Measurements from ENCODE around the gene EIF3L.
A peak's percentile ranks its signal among the peaks of the same experiment; 100 is the strongest.

EIF3L gene

DNA sequence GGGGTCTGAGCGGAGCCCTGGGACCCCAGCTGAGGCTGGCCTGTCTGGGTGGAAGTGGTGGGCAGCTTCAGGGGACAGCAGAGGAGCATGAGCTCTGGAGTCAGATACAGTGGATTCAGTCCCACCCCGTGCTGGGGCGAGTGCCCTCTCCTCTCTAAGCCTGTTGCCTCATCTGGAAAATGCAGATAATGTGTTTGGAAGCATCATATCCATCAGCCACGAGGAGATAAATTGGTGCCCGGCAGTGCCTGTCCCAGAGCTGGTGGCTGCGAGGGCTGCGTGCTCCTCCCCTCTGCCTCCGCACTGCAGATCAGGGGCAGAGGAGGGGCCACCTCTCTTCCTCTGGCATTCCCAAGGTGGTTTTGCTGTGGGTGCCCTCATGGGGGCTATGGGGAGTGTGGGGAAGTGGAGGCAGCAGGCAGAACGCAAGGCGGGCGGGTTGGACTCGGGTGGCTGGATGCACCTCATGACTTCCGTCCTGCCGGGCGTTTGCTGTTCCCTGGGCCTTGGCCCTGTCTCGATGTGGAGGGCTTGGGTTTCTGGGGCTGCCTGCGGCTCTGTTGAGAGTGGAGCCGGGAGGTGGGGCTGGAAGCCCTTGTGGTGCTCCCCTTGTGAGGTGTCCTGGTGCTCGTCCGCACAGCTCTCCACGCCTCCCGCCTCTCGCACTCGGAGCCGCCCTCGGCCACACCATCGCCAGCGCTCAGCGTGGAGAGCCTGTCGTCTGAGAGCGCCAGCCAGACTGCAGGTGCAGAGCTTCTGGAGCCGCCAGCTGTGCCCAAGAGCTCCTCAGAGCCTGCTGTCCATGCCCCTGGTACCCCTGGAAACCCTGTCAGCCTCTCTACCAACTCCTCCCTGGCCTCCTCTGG is 77.8 kb downstream of the EIF3L start:
- no peak for DNase-seq (ENCODE audit: low spot score)

DNA sequence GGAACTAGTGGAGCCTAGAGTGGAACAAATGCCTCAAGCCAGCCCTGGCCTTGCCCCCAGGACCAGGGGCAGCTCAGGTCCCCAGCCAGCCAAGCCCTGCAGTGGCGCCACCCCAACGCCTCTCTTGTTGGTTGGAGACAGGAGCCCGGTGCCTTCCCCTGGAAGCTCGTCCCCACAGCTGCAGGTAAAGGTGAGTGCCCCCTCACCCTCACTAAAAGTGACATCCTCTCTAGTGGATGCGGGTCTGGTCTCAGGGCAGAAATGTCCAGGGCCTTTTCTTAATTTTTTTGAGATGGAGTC is 78.4 kb downstream of the EIF3L start:
- DNase-seq (ENCODE audit: low spot score) = no peak

DNA sequence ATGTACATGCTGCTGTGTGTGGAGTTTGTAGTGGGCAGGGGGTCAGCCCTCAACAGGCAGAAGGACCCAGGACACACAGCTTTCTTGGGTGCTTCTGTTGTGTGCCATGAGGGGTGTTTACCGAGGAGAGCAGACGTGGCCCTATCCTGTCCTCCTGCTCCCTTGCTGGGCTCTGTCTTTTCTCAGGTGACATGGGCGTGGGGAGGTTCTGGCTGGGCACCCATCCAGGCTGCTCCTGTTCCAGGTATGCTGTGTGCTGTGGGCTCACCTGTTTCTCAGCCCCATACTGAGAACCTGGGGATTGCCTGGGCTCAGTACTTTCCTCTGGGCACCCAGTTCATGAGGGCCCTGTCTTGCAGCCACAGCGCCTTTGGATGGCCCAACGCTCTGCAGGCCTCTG is 80.2 kb downstream of the EIF3L start:
- no peak for DNase-seq (ENCODE audit: low spot score)

DNA sequence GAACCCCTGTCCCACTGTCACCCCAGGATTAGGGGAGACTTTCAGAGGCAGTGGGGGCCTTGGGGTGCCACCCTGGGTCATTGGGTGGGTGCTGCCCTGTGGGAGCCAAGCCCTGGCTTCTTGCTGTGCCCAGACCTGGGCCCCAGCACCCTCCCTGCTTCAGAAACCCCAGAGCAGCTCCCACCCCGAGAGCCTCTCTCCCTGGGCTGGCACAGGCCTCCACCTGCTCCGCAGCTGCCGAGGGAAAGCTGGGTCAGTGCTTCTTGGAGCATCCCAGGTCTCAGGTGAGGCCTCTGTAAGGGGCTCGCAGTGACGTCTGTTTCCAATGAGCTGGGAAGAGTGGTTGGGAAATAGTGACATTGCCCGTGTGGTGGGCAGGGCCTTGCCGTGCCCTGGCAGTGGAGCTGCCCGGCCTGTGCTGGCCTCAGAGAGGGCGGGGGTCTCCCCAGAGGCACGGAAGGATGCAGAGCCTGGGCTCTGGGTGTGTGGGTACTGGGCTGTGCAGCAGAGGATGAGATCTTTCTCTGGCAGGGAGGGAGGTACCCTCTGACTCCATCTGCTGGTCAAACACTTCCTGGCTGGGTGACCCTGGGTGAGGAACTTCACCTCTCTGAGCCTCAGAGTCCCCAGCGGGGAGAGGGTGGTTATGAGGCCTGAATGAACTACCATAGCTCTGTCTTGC is 81.2 kb downstream of the EIF3L start:
- DNase-seq (ENCODE audit: low spot score) = peak; percentile 77

DNA sequence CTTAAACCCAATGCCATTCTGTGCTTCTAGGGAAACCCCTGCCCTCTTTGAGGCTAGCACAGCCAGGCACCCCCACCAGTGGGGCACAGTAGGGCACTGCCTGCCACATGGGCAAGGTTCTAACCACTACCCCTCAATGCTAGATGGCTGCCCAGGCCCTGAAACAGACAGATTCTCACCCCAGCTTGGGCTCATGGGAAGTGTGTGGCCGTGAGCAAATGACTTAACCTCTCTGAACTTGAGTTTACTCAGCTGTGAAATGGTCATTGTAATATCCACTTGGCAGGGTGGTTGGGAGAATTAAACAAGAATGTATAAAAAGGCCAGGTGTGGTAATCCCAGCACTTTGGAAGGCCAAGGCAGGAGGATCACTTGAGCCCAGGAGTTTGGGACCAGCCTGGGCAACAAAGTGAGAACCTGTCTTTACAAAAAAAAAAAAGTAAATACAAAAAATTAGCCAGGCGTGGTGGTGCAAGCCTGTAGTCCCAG is 81.8 kb downstream of the EIF3L start:
- no peak for DNase-seq (ENCODE audit: low spot score)

DNA sequence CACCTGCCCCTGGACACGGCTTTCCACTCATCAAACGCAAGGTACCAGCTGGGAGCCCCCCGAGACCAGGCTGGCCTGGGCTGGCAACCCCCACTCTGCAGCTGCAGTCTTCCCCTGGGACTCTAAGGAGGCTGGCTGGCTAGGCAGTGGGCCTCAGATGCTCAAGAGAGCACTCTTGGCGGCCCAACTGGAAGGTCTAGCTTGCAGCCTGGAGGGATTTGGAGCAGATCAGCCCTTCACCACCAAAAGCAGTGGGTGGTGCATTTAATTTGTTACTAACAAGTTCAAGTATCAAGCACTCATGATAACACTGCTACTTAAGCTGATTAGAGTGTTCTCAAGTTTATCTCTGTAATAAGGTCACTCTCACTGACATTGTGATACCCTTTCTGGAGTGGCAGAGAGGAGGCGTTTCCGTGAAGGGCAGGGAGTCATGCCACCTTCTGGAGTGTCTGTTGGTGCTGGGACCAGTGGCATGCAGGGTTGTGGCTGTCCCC is 82.7 kb downstream of the EIF3L start:
- no peak for DNase-seq (ENCODE audit: low spot score)

DNA sequence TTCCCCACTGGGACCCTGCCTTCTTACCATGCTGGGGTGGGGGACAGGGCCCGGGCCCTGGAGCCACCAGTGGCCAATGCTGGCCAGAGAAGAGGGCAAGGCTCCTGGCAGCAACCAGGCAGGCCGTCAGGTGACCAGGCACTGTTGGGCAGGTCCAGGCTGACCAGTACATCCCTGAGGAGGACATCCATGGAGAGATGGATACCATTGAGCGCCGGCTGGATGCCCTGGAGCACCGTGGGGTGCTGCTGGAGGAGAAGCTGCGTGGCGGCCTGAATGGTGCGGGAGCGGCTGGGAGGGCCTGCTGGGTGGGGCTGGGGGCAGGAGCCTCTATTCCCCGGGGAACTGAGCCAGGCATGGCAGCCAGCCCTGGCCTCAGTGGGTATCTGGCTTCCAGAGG is 83.2 kb downstream of the EIF3L start:
- no peak for DNase-seq (ENCODE audit: low spot score)

DNA sequence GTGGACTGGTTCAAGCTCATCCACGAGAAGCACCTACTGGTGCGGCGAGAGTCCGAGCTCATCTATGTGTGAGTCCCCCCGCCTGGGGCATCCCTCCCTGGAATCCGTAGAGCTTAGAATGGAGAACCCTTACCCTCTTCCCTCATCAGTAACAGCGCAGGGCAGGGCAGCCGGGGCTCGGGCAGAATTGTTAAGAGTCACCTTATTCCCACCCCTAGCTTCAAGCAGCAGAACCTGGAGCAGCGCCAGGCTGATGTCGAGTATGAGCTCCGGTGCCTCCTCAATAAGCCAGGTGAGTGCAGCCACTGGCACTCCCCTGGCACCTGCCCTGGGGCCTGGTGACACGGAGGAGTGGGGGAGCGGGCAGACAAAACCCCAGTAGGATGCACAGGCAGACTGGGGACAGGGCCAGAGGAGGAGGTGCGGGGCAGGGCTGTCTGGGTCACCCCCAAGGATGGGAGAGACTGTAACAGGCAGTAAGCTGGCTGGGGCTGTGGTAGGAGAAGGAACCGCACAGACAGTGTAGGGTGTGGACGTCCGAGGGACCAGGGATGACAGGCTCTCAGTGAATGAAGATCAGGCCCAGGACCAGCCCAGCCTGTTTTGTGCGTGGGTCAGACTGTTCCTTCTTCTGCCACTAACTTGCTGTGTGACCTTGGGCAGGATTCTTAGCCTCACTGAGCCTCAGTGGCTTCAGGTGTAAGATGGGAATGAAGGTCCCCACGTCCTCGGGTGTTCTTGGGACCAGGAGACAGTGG is 83.8 kb downstream of the EIF3L start:
- DNase-seq (ENCODE audit: low spot score) = no peak

DNA sequence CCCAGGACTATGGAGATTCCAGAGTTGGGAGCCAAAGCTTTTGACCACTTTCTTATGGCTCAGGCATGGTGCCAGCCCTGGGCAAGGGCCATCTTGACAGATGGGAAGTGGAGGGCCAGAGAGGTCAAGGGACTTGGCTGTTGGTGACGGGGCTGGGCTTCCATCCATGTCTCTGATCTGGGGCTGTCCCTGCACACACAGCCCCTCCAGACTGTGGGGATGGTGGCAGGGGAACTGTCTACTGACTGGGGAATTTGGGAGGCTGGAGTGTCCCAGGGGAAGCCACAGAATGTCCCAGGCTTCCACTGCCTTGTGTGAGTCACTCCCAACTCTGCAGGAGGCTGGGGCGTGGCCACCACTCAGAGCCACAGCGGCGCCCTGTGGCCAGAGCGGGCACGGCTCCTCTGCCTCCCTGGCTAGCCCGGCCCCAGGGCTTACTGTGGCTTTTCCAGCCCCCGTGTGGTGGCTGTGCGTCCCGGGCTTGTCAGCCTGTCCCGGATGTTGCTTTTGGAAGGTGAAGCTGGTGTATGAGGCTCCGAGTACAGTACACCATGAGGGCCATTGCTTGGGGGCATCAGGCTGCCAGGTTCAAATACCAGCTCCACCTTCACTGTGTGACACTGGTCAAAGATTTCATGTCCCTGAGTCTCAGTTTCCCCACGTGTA is 84.6 kb downstream of the EIF3L start:
- DNase-seq (ENCODE audit: low spot score) = peak; percentile 98
